AG09309 (cell line): ENCODE results near the gene CTNNBL1.

Source experiments
- DNase-seq: peaks from one replicate; pipeline ENCODE4 v3.0.0-alpha.2; 2010; ENCODE audit warnings: low read depth
- H3K4me3 ChIP-seq: 2 replicates; pipeline ENCODE4 v1.5.1; 2011; ENCODE audit warnings: mild to moderate bottlenecking, low read depth, low read length, moderate library complexity; ENCODE audit not compliant: control insufficient read depth
- CTCF ChIP-seq: IDR thresholded peaks from 2 replicates; pipeline ENCODE4 v1.5.1; 2011; ENCODE audit warnings: mild to moderate bottlenecking, low read depth, low read length, inconsistent platforms; ENCODE audit not compliant: insufficient read depth, control insufficient read depth; ENCODE audit errors: missing control alignments

CTNNBL1 gene

GRCh38 chr20:37920679-37921322 lies 227.0 kb downstream of the CTNNBL1 start:
- no peak overlapping the region for H3K4me3 ChIP-seq
- no peak for DNase-seq
- TF ChIP-seq CTCF = no peak

GRCh38 chr20:37921341-37921929 lies 227.6 kb downstream of the CTNNBL1 start:
- TF ChIP-seq CTCF = no peak
- H3K4me3 ChIP-seq = no peak overlapping the region
- no peak for DNase-seq
